ENCODE measurements around the gene METTL15. TPM values are rescaled to one million over a fixed set of nuclear protein-coding genes. Genes with fewer than 3 reads are reported as not detected.
"Not testable (repeated sequence)": the region's sequence is repeated elsewhere in the genome, so short reads cannot be mapped to it uniquely, and the experiment has no call there.

The METTL15 gene
- total RNA-seq, 1 donor from 2014 or later = 16.9 TPM

- Mint-ChIP-seq H3K9me3 (no peaks in the 10 kb centered on the region), H3K36me3 (ENCODE audit: low read depth) (peaks cover 11% of the 10 kb centered on the region), H3K27me3 (no peaks in the 10 kb centered on the region), H3K4me3 (no peak overlapping the region), H3K4me1 (peaks cover 32% of the 10 kb centered on the region), H3K27ac (no peak overlapping the region)
- DNase-seq = no peak
- intact Hi-C loops (cut with micrococcal nuclease) = loop anchor here (10.0 kb wide), 1 partner anchor 736 kb away; the partner anchor contains the start of gene CCDC34
Measured at GRCh38 chr11:28100665-28101064, 7.5 kb upstream of the METTL15 start.

GRCh38 chr11:28102300-28102699 is 5.9 kb upstream of the METTL15 start:
- not testable (repeated sequence) for H3K27me3 Mint-ChIP-seq; H3K9me3 Mint-ChIP-seq; H3K27ac Mint-ChIP-seq; DNase-seq; H3K4me3 Mint-ChIP-seq; H3K36me3 Mint-ChIP-seq (ENCODE audit: low read depth)
- peaks cover 38% of the 10 kb centered on the region for H3K4me1 Mint-ChIP-seq
- intact Hi-C loops (cut with micrococcal nuclease) = loop anchor here (10.0 kb wide), 1 partner anchor 737 kb away; the partner anchor contains the start of gene CCDC34

- H3K4me3 Mint-ChIP-seq = no peak overlapping the region
- DNase-seq = no peak
- H3K36me3 Mint-ChIP-seq (ENCODE audit: low read depth) = peaks cover 5% of the 10 kb centered on the region
- no peaks in the 10 kb centered on the region for H3K9me3 Mint-ChIP-seq
- intact Hi-C loops (cut with micrococcal nuclease) = loop anchor here (10.0 kb wide), 1 partner anchor 740 kb away; the partner anchor contains the start of gene CCDC34
- H3K27ac Mint-ChIP-seq = no peak overlapping the region
- peaks cover 48% of the 10 kb centered on the region for H3K4me1 Mint-ChIP-seq
- H3K27me3 Mint-ChIP-seq = no peaks in the 10 kb centered on the region
Measured at GRCh38 chr11:28104425-28104824, 3.8 kb upstream of the METTL15 start.

GRCh38 chr11:28104984-28105383 is 3.2 kb upstream of the METTL15 start:
- no peak for DNase-seq
- H3K27ac Mint-ChIP-seq = no peak overlapping the region
- no peak overlapping the region for H3K4me3 Mint-ChIP-seq
- peaks cover 2% of the 10 kb centered on the region for H3K36me3 Mint-ChIP-seq (ENCODE audit: low read depth)
- peaks cover 48% of the 10 kb centered on the region for H3K4me1 Mint-ChIP-seq
- H3K27me3 Mint-ChIP-seq = no peaks in the 10 kb centered on the region
- intact Hi-C loops (cut with micrococcal nuclease) = loop anchor here (10.0 kb wide), 1 partner anchor 740 kb away; the partner anchor contains the start of gene CCDC34
- H3K9me3 Mint-ChIP-seq = no peaks in the 10 kb centered on the region

- intact Hi-C loops (cut with micrococcal nuclease) = loop anchor here (10.0 kb wide), 1 partner anchor 741 kb away; the partner anchor contains the start of gene CCDC34
- Mint-ChIP-seq H3K4me3 (peak overlapping the region; percentile 99), H3K27ac (peak overlapping the region; percentile 82), H3K9me3 (no peaks in the 10 kb centered on the region), H3K4me1 (peaks cover 48% of the 10 kb centered on the region), H3K27me3 (no peaks in the 10 kb centered on the region), H3K36me3 (ENCODE audit: low read depth) (peaks cover 2% of the 10 kb centered on the region)
- no peak for DNase-seq
Measured at GRCh38 chr11:28105869-28106268, 2.3 kb upstream of the METTL15 start.

- DNase-seq = no peak
- Mint-ChIP-seq H3K9me3 (no peaks in the 10 kb centered on the region), H3K4me3 (peak overlapping the region; percentile 99), H3K36me3 (ENCODE audit: low read depth) (peaks cover 2% of the 10 kb centered on the region), H3K27me3 (no peaks in the 10 kb centered on the region), H3K4me1 (peaks cover 52% of the 10 kb centered on the region), H3K27ac (peak overlapping the region; percentile 82)
- intact Hi-C loops (cut with micrococcal nuclease) = loop anchor here (10.0 kb wide), 1 partner anchor 742 kb away; the partner anchor contains the start of gene CCDC34
Measured at GRCh38 chr11:28106353-28107043, 1.7 kb upstream of the METTL15 start.

GRCh38 chr11:28107191-28107749 is 918 bp upstream of the METTL15 start:
- H3K27me3 Mint-ChIP-seq = no peaks in the 10 kb centered on the region
- peak overlapping the region; percentile 99 for H3K4me3 Mint-ChIP-seq
- peaks cover 5% of the 10 kb centered on the region for H3K36me3 Mint-ChIP-seq (ENCODE audit: low read depth)
- peaks cover 57% of the 10 kb centered on the region for H3K4me1 Mint-ChIP-seq
- H3K9me3 Mint-ChIP-seq = no peaks in the 10 kb centered on the region
- intact Hi-C loops (cut with micrococcal nuclease) = loop anchor here (10.0 kb wide), 1 partner anchor 742 kb away; the partner anchor contains the start of gene CCDC34
- no peak for DNase-seq
- peak overlapping the region; percentile 100 for H3K27ac Mint-ChIP-seq

- intact Hi-C loops (cut with micrococcal nuclease) = loop anchor here (1.0 to 10.0 kb wide), 2 partner anchors 603 to 744 kb away; partner anchors contain the start of genes CCDC34 and LIN7C
- DNase-seq = no peak
- Mint-ChIP-seq H3K27ac (peak overlapping the region; percentile 100), H3K9me3 (no peaks in the 10 kb centered on the region), H3K4me1 (peaks cover 55% of the 10 kb centered on the region), H3K36me3 (ENCODE audit: low read depth) (peaks cover 12% of the 10 kb centered on the region), H3K4me3 (peak overlapping the region; percentile 99), H3K27me3 (no peaks in the 10 kb centered on the region)
Measured at GRCh38 chr11:28108958-28109357, 770 bp downstream of the METTL15 start.

- peak overlapping the region; percentile 99 for H3K4me3 Mint-ChIP-seq
- DNase-seq = peak; percentile 87
- H3K4me1 Mint-ChIP-seq = peaks cover 49% of the 10 kb centered on the region
- no peaks in the 10 kb centered on the region for H3K27me3 Mint-ChIP-seq
- H3K27ac Mint-ChIP-seq = peak overlapping the region; percentile 100
- H3K9me3 Mint-ChIP-seq = no peaks in the 10 kb centered on the region
- intact Hi-C loops (cut with micrococcal nuclease) = loop anchor here (1.0 kb wide), 1 partner anchor 18 kb away; no protein-coding TSS in a partner anchor
- H3K36me3 Mint-ChIP-seq (ENCODE audit: low read depth) = peaks cover 20% of the 10 kb centered on the region
Measured at GRCh38 chr11:28110108-28110820, 2.1 kb downstream of the METTL15 start.

GRCh38 chr11:28110821-28111200 is 2.6 kb downstream of the METTL15 start:
- Mint-ChIP-seq H3K4me3 (peak overlapping the region; percentile 99), H3K9me3 (no peaks in the 10 kb centered on the region), H3K36me3 (ENCODE audit: low read depth) (peaks cover 20% of the 10 kb centered on the region), H3K4me1 (peaks cover 44% of the 10 kb centered on the region), H3K27me3 (no peaks in the 10 kb centered on the region), H3K27ac (peak overlapping the region; percentile 100)
- DNase-seq = no peak
- intact Hi-C loops (cut with micrococcal nuclease) = loop anchor here (1.0 kb wide), 1 partner anchor 17 kb away; no protein-coding TSS in a partner anchor

- Mint-ChIP-seq H3K27me3 (no peaks in the 10 kb centered on the region), H3K4me3 (no peak overlapping the region), H3K4me1 (peaks cover 33% of the 10 kb centered on the region), H3K36me3 (ENCODE audit: low read depth) (peaks cover 23% of the 10 kb centered on the region), H3K27ac (no peak overlapping the region), H3K9me3 (no peaks in the 10 kb centered on the region)
- no peak for DNase-seq
- intact Hi-C loops (cut with micrococcal nuclease) = no loop called here
Measured at GRCh38 chr11:28114116-28114515, 5.9 kb downstream of the METTL15 start.

GRCh38 chr11:28114731-28115130 is 6.5 kb downstream of the METTL15 start:
- DNase-seq = no peak
- Mint-ChIP-seq H3K27me3 (no peaks in the 10 kb centered on the region), H3K27ac (no peak overlapping the region), H3K4me3 (no peak overlapping the region), H3K36me3 (ENCODE audit: low read depth) (peaks cover 23% of the 10 kb centered on the region), H3K9me3 (no peaks in the 10 kb centered on the region), H3K4me1 (peaks cover 27% of the 10 kb centered on the region)
- intact Hi-C loops (cut with micrococcal nuclease) = no loop called here

GRCh38 chr11:28117712-28118111 is 9.5 kb downstream of the METTL15 start:
- H3K27ac Mint-ChIP-seq = no peak overlapping the region
- no peak overlapping the region for H3K4me3 Mint-ChIP-seq
- H3K36me3 Mint-ChIP-seq (ENCODE audit: low read depth) = peaks cover 16% of the 10 kb centered on the region
- H3K9me3 Mint-ChIP-seq = no peaks in the 10 kb centered on the region
- DNase-seq = no peak
- H3K4me1 Mint-ChIP-seq = peaks cover 8% of the 10 kb centered on the region
- no peaks in the 10 kb centered on the region for H3K27me3 Mint-ChIP-seq
- intact Hi-C loops (cut with micrococcal nuclease) = no loop called here
